HEK293 (cell line): ENCODE measurements around the gene KCNIP4.

Experiments
- SALL2 ChIP-seq: fragments of 450-650 bp; formaldehyde crosslinking; IDR thresholded peaks from 2 replicates; pipeline ENCODE4 v1.5.0; 2017; ENCODE audit warnings: missing biosample characterization, mild to moderate bottlenecking, missing genetic modification characterization, borderline replicate concordance
- ZBTB21 ChIP-seq: fragments of 450-650 bp; formaldehyde crosslinking; IDR thresholded peaks from 2 replicates; pipeline ENCODE4 v1.5.1; 2017; ENCODE audit warnings: missing biosample characterization, missing genetic modification characterization
- ZNF121 ChIP-seq: fragments of 450-650 bp; formaldehyde crosslinking; IDR thresholded peaks from 2 replicates; pipeline ENCODE4 v1.5.1; 2016; ENCODE audit warnings: missing biosample characterization, missing genetic modification characterization
- ZNF274 ChIP-seq, 2 experiments: fragments of 200-500 bp in 1 of 2; fragments of 450-650 bp in 1 of 2; sonication (Bioruptor generic) in 1 of 2; formaldehyde crosslinking in 1 of 2; IDR thresholded peaks; 2 replicates each; pipeline versions ENCODE4 v1.5.1 to v1.6.1; 2014 to 2016; ENCODE audit warnings: borderline replicate concordance in 1 of 2, inconsistent platforms in 1 of 2, low read length in 1 of 2, missing biosample characterization in 1 of 2, missing genetic modification characterization in 1 of 2
- ZNF830 ChIP-seq: fragments of 450-650 bp; IDR thresholded peaks from 2 replicates; pipeline ENCODE4 v1.5.0; 2018; ENCODE audit warnings: missing biosample characterization, missing genetic modification characterization, low read depth, mild to moderate bottlenecking, moderate library complexity
- TF ChIP-seq, protein P1 (sequence below): fragments of 450-650 bp; formaldehyde crosslinking; IDR thresholded peaks from 2 replicates; pipeline ENCODE4 v1.5.1; 2016; ENCODE audit warnings: missing biosample characterization, missing genetic modification characterization, low read depth
- TF ChIP-seq, protein P2 (sequence below): fragments of 450-650 bp; formaldehyde crosslinking; IDR thresholded peaks from 2 replicates; pipeline ENCODE4 v1.5.1; 2016; ENCODE audit warnings: missing biosample characterization, missing genetic modification characterization
- TF ChIP-seq, protein P3 (sequence below): fragments of 450-650 bp; formaldehyde crosslinking; IDR thresholded peaks from 2 replicates; pipeline ENCODE4 v1.5.1; 2016; ENCODE audit warnings: missing biosample characterization, missing genetic modification characterization

DNA sequence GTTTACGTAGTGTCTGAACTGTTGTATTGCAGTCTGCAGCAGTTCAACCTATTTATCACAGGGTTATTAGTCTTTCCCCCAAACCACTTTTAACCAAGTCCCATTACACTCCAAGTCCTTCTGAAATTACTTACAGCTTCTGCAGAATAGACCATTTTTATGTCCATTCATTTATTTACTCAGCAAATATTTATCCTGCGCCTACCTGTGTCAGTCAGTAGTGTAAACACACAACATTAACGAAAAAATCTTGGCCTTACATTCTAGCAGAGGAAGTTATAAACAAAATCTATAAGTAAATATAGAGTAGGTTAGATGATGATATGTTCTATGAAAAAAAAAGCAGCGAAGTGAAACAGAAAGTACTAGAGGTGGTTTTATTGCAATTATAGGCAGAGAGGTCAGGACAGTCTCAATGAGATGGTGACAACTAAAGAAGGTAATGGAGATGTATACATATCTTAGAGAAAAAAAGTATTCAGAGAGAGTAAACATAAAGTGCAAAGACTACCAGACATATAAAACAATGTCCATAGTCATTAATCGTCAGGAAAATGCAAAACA lies 534.7 kb downstream of the KCNIP4 start:
- TF ChIP-seq, protein P1, sequence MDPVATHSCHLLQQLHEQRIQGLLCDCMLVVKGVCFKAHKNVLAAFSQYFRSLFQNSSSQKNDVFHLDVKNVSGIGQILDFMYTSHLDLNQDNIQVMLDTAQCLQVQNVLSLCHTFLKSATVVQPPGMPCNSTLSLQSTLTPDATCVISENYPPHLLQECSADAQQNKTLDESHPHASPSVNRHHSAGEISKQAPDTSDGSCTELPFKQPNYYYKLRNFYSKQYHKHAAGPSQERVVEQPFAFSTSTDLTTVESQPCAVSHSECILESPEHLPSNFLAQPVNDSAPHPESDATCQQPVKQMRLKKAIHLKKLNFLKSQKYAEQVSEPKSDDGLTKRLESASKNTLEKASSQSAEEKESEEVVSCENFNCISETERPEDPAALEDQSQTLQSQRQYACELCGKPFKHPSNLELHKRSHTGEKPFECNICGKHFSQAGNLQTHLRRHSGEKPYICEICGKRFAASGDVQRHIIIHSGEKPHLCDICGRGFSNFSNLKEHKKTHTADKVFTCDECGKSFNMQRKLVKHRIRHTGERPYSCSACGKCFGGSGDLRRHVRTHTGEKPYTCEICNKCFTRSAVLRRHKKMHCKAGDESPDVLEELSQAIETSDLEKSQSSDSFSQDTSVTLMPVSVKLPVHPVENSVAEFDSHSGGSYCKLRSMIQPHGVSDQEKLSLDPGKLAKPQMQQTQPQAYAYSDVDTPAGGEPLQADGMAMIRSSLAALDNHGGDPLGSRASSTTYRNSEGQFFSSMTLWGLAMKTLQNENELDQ (tag by site-specific recombination) = no peak
- TF ChIP-seq ZBTB21 (tag by site-specific recombination) (no peak), ZNF830 (tag by site-specific recombination) (no peak), ZNF121 (tag by site-specific recombination) (no peak), SALL2 (tag by site-specific recombination) (no peak), ZNF274 (IDR thresholded peaks at IDR 0.05; ENCODE audit: low read length) (no peak), ZNF274 (tag by site-specific recombination; IDR thresholded peaks at IDR 0.05; ENCODE audit: borderline replicate concordance) (no peak)
- TF ChIP-seq, protein P2, sequence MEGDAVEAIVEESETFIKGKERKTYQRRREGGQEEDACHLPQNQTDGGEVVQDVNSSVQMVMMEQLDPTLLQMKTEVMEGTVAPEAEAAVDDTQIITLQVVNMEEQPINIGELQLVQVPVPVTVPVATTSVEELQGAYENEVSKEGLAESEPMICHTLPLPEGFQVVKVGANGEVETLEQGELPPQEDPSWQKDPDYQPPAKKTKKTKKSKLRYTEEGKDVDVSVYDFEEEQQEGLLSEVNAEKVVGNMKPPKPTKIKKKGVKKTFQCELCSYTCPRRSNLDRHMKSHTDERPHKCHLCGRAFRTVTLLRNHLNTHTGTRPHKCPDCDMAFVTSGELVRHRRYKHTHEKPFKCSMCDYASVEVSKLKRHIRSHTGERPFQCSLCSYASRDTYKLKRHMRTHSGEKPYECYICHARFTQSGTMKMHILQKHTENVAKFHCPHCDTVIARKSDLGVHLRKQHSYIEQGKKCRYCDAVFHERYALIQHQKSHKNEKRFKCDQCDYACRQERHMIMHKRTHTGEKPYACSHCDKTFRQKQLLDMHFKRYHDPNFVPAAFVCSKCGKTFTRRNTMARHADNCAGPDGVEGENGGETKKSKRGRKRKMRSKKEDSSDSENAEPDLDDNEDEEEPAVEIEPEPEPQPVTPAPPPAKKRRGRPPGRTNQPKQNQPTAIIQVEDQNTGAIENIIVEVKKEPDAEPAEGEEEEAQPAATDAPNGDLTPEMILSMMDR (tag by site-specific recombination) = no peak
- TF ChIP-seq, protein P3, sequence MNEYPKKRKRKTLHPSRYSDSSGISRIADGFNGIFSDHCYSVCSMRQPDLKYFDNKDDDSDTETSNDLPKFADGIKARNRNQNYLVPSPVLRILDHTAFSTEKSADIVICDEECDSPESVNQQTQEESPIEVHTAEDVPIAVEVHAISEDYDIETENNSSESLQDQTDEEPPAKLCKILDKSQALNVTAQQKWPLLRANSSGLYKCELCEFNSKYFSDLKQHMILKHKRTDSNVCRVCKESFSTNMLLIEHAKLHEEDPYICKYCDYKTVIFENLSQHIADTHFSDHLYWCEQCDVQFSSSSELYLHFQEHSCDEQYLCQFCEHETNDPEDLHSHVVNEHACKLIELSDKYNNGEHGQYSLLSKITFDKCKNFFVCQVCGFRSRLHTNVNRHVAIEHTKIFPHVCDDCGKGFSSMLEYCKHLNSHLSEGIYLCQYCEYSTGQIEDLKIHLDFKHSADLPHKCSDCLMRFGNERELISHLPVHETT = no peak
